Measurements from ENCODE around the gene EFNA3. TPM values are rescaled to one million over a fixed set of nuclear protein-coding genes. Genes with fewer than 3 reads are reported as not detected.

Gene EFNA3
- total RNA-seq, 1 donor from 2014 or later = 14.6 TPM

- TF ChIP-seq CTCF (IDR thresholded peaks at IDR 0.05; ENCODE audit: partially characterized antibody, unreplicated experiment) = no peak
- peak overlapping the region; percentile 100 for H3K4me3 Mint-ChIP-seq (ENCODE audit: unreplicated experiment)
- H3K27ac Mint-ChIP-seq (ENCODE audit: unreplicated experiment) = peak overlapping the region; percentile 98
- peaks cover 8% of the 10 kb centered on the region for H3K9me3 Mint-ChIP-seq (ENCODE audit: unreplicated experiment)
- peaks cover 12% of the 10 kb centered on the region for H3K27me3 Mint-ChIP-seq (ENCODE audit: unreplicated experiment)
- peak; percentile 37 for DNase-seq
- peaks cover 9% of the 10 kb centered on the region for H3K4me1 Mint-ChIP-seq (ENCODE audit: low read depth, unreplicated experiment)
- H3K36me3 Mint-ChIP-seq (ENCODE audit: unreplicated experiment) = no peaks in the 10 kb centered on the region
These were observed 56.3 kb downstream of the EFNA3 start for GRCh38 chr1:155134880-155135414.

- Mint-ChIP-seq H3K4me1 (ENCODE audit: low read depth, unreplicated experiment) (peaks cover 6% of the 10 kb centered on the region), H3K27ac (ENCODE audit: unreplicated experiment) (peak within 1 kb of the TSS; percentile 98), H3K36me3 (ENCODE audit: unreplicated experiment) (no peaks in the 10 kb centered on the region), H3K27me3 (ENCODE audit: unreplicated experiment) (peaks cover 11% of the 10 kb centered on the region), H3K9me3 (ENCODE audit: unreplicated experiment) (peaks cover 6% of the 10 kb centered on the region), H3K4me3 (ENCODE audit: unreplicated experiment) (peak within 1 kb of the TSS; percentile 100)
- DNase-seq = peak; percentile 98
- TF ChIP-seq CTCF (IDR thresholded peaks at IDR 0.05; ENCODE audit: partially characterized antibody, unreplicated experiment) = no peak
These were observed 56.9 kb downstream of the EFNA3 start, which contains the start of gene SLC50A1 for GRCh38 chr1:155135415-155136028. Gene SLC50A1 (plus strand): TSS chr1:155135852. CDS start chr1:155135912, 60 bp downstream.

DNA sequence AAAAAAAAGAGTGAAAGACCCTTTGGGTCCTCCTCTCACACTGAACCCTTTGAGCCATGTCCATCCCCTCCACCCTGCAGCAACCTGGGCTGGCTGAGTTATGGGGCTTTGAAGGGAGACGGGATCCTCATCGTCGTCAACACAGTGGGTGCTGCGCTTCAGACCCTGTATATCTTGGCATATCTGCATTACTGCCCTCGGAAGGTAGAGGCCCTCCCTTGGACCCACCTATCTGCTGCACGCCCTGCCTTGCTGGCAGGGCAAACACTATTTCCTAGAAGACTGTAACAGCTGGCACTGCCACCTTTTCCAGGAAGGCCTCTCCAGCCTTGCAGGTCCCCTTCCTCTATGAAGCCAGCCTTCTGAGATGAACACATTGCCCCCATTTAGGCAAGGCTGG lies 58.1 kb downstream of the EFNA3 start:
- peak overlapping the region; percentile 77 for H3K27ac Mint-ChIP-seq (ENCODE audit: unreplicated experiment)
- H3K4me3 Mint-ChIP-seq (ENCODE audit: unreplicated experiment) = peak overlapping the region; percentile 100
- H3K4me1 Mint-ChIP-seq (ENCODE audit: low read depth, unreplicated experiment) = peaks cover 3% of the 10 kb centered on the region
- H3K36me3 Mint-ChIP-seq (ENCODE audit: unreplicated experiment) = no peaks in the 10 kb centered on the region
- H3K9me3 Mint-ChIP-seq (ENCODE audit: unreplicated experiment) = peaks cover 4% of the 10 kb centered on the region
- no peak for DNase-seq
- no peak for TF ChIP-seq CTCF (IDR thresholded peaks at IDR 0.05; ENCODE audit: partially characterized antibody, unreplicated experiment)
- H3K27me3 Mint-ChIP-seq (ENCODE audit: unreplicated experiment) = peaks cover 11% of the 10 kb centered on the region

Other genes starting within 250 kb of the EFNA3 start
- gene KCNN3, start 208.6 kb upstream of the EFNA3 start, total RNA-seq (ENCODE audit: unreplicated experiment) = 3.8 TPM
- gene PMVK, start 142.1 kb upstream of the EFNA3 start, total RNA-seq (ENCODE audit: unreplicated experiment) = 30.7 TPM
- 29.9 TPM for gene PBXIP1, start 122.7 kb upstream of the EFNA3 start, total RNA-seq (ENCODE audit: unreplicated experiment)
- 32.7 TPM for gene PYGO2, start 117.1 kb upstream of the EFNA3 start, total RNA-seq (ENCODE audit: unreplicated experiment)
- 155 TPM for gene SHC1, start 108.1 kb upstream of the EFNA3 start, total RNA-seq (ENCODE audit: unreplicated experiment)
- gene CKS1B, start 104.2 kb upstream of the EFNA3 start, total RNA-seq (ENCODE audit: unreplicated experiment) = 22.8 TPM
- 68.8 TPM for gene FLAD1, start 95.5 kb upstream of the EFNA3 start, total RNA-seq (ENCODE audit: unreplicated experiment)
- gene LENEP, start 85.3 kb upstream of the EFNA3 start, total RNA-seq (ENCODE audit: unreplicated experiment) = 1.3 TPM
- 8.1 TPM for gene ZBTB7B, start 76.0 kb upstream of the EFNA3 start, total RNA-seq (ENCODE audit: unreplicated experiment)
- gene DCST2, start 45.1 kb upstream of the EFNA3 start, total RNA-seq (ENCODE audit: unreplicated experiment) = 0.64 TPM
- gene DCST1, start 45.0 kb upstream of the EFNA3 start, total RNA-seq (ENCODE audit: unreplicated experiment) = not detected
- gene ADAM15, start 27.5 kb upstream of the EFNA3 start, total RNA-seq (ENCODE audit: unreplicated experiment) = 7.6 TPM
- 2.9 TPM for gene EFNA4, start 15.1 kb upstream of the EFNA3 start, total RNA-seq (ENCODE audit: unreplicated experiment)
- 1.7 TPM for gene EFNA1, start 49.0 kb downstream of the EFNA3 start, total RNA-seq (ENCODE audit: unreplicated experiment)
- gene SLC50A1, start 57.0 kb downstream of the EFNA3 start, total RNA-seq (ENCODE audit: unreplicated experiment) = 8.6 TPM
- 27.7 TPM for gene DPM3, start 61.7 kb downstream of the EFNA3 start, total RNA-seq (ENCODE audit: unreplicated experiment)
- gene KRTCAP2, start 94.5 kb downstream of the EFNA3 start, total RNA-seq (ENCODE audit: unreplicated experiment) = 108 TPM
- gene TRIM46, start 95.0 kb downstream of the EFNA3 start, total RNA-seq (ENCODE audit: unreplicated experiment) = 30.4 TPM
- 377 TPM for gene THBS3, start 129.1 kb downstream of the EFNA3 start, total RNA-seq (ENCODE audit: unreplicated experiment)
- gene MTX1, start 129.9 kb downstream of the EFNA3 start, total RNA-seq (ENCODE audit: unreplicated experiment) = 26.1 TPM
- 51.2 TPM for gene ENTREP3, start 176.6 kb downstream of the EFNA3 start, total RNA-seq (ENCODE audit: unreplicated experiment)
- 65.8 TPM for gene SCAMP3, start 183.5 kb downstream of the EFNA3 start, total RNA-seq (ENCODE audit: unreplicated experiment)
- 74.8 TPM for gene CLK2, start 194.7 kb downstream of the EFNA3 start, total RNA-seq (ENCODE audit: unreplicated experiment)
- 30.5 TPM for gene HCN3, start 198.6 kb downstream of the EFNA3 start, total RNA-seq (ENCODE audit: unreplicated experiment)
- not detected for gene PKLR, start 222.6 kb downstream of the EFNA3 start, total RNA-seq (ENCODE audit: unreplicated experiment)
- 265 TPM for gene FDPS, start 230.0 kb downstream of the EFNA3 start, total RNA-seq (ENCODE audit: unreplicated experiment)
- gene RUSC1, start 242.1 kb downstream of the EFNA3 start, total RNA-seq (ENCODE audit: unreplicated experiment) = 305 TPM